Activated B cell treated with CpG ODN at 0.5 μM for 24 hours (primary cell): Measurements from ENCODE around the gene SLC4A5. TPM values are rescaled to one million over a fixed set of nuclear protein-coding genes. Genes with fewer than 3 reads are reported as not detected.
A peak's percentile ranks its signal among the peaks of the same experiment; 100 is the strongest.

Experiments
- ATAC-seq: fragments of 200-7000 bp; cut with Tn5 transposase; one replicate; pipeline ENCODE4 v1.10.0; 2021; ENCODE audit warnings: low read depth, mild to moderate bottlenecking, moderate library complexity
- CTCF ChIA-PET: fragments of 350-600 bp; sonication (Branson Sonifier 250); formaldehyde crosslinking; loops from one replicate; lab custom pipeline; 2021; ENCODE audit warnings: antibody characterized with exemption; lab: Charles Lee
- POLR2A ChIA-PET: fragments of 350-600 bp; sonication (Branson Sonifier 250); formaldehyde crosslinking; loops from one replicate; lab custom pipeline; 2021; ENCODE audit warnings: antibody characterized with exemption; lab: Charles Lee
- DNase-seq: peaks from one replicate; pipeline ENCODE4 v3.0.0; 2022
- H3K27ac Mint-ChIP-seq: one replicate; pipeline ENCODE4 v1.8.0; 2020; ENCODE audit warnings: mixed read lengths
- H3K27me3 Mint-ChIP-seq: one replicate; pipeline ENCODE4 v1.8.0; 2021; ENCODE audit warnings: mixed read lengths
- H3K36me3 Mint-ChIP-seq: one replicate; pipeline ENCODE4 v1.8.0; 2021; ENCODE audit warnings: low read depth, mixed read lengths
- H3K4me1 Mint-ChIP-seq: one replicate; pipeline ENCODE4 v1.8.0; 2021; ENCODE audit warnings: mixed read lengths
- H3K4me3 Mint-ChIP-seq: one replicate; pipeline ENCODE4 v1.8.0; 2020; ENCODE audit warnings: mild to moderate bottlenecking, mixed read lengths
- H3K9me3 Mint-ChIP-seq: one replicate; pipeline ENCODE4 v1.8.0; 2020; ENCODE audit warnings: mixed read lengths
- intact Hi-C: fragments of 100-400 bp; cut with micrococcal nuclease; formaldehyde crosslinking; loops from one replicate; pipeline ENCODE4 v1.15.1; 2024
- total RNA-seq: library from RNA; stranded (reverse); gene quantifications from 2 replicates; pipeline ENCODE4 v1.2.3, GENCODE V29; 2022
- TF ChIP-seq, protein P1 (sequence below): fragments of 200-600 bp; IDR thresholded peaks from one replicate; pipeline ENCODE4 v1.8.0; 2022; ENCODE audit warnings: antibody characterized with exemption, mild to moderate bottlenecking

Gene SLC4A5
- total RNA-seq, 1 donor from 2014 or later, result 5.9 TPM

- TF ChIP-seq, protein P1, sequence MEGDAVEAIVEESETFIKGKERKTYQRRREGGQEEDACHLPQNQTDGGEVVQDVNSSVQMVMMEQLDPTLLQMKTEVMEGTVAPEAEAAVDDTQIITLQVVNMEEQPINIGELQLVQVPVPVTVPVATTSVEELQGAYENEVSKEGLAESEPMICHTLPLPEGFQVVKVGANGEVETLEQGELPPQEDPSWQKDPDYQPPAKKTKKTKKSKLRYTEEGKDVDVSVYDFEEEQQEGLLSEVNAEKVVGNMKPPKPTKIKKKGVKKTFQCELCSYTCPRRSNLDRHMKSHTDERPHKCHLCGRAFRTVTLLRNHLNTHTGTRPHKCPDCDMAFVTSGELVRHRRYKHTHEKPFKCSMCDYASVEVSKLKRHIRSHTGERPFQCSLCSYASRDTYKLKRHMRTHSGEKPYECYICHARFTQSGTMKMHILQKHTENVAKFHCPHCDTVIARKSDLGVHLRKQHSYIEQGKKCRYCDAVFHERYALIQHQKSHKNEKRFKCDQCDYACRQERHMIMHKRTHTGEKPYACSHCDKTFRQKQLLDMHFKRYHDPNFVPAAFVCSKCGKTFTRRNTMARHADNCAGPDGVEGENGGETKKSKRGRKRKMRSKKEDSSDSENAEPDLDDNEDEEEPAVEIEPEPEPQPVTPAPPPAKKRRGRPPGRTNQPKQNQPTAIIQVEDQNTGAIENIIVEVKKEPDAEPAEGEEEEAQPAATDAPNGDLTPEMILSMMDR, result peak; percentile 50
- no peaks in the 10 kb centered on the region for H3K27me3 Mint-ChIP-seq
- DNase-seq, result peak; percentile 87
- ATAC-seq, result peak; percentile 87
- POLR2A ChIA-PET, result interaction anchor here (0.6 to 16.6 kb wide), 22 partner anchors 8 to 637 kb away, joined by 3 to 723 read pairs (median 5); partner anchors contain the start of genes BOLA3, MOB1A, STAMBP and TPRKB
- peak within 1 kb of the TSS; percentile 100 for H3K27ac Mint-ChIP-seq
- H3K4me1 Mint-ChIP-seq, result peaks cover 34% of the 10 kb centered on the region
- intact Hi-C loops, result loop anchor here (1.0 to 5.0 kb wide), 9 partner anchors 13 to 334 kb away; partner anchors contain the start of genes BOLA3, C2orf81, DGUOK and MOB1A
- CTCF ChIA-PET, result interaction anchor here (0.6 to 4.7 kb wide), 12 partner anchors 12 to 375 kb away, joined by 3 to 45 read pairs (median 4); partner anchors contain the start of genes BOLA3, MOB1A and STAMBP
- H3K36me3 Mint-ChIP-seq, result peaks cover 36% of the 10 kb centered on the region
- peak within 1 kb of the TSS; percentile 99 for H3K4me3 Mint-ChIP-seq
- no peaks in the 10 kb centered on the region for H3K9me3 Mint-ChIP-seq
Observed at GRCh38 chr2:74198461-74199274, 144.5 kb downstream of the SLC4A5 start, which contains the start of gene MTHFD2. Gene MTHFD2, plus strand, starts transcription at chr2:74198615. Its CDS starts 27 bp downstream, at chr2:74198642.

DNA sequence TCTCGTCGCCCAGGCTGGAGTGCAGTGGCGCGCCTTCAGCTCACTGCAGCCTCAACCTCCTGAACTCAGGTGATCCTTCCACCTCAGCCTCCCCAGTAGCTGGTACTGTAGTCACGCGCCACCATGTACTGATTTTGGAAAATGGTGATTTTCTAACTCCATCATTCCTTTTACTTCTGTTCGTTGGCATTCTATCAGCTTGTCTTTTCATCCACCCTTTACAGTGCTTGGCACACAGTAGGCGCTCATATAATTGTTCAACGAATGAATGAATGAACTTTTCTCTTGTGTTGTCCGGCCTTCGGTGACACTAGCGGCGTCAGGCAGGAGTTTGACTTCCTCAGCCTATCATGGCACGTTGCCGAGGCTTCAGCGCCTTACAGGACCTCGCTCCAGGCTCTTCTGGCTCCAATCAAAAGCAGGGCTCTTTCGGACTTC lies 145.2 kb downstream of the SLC4A5 start:
- TF ChIP-seq, protein P1, result no peak
- CTCF ChIA-PET, result interaction anchor here (0.7 to 4.7 kb wide), 8 partner anchors 12 to 374 kb away, joined by 3 to 45 read pairs (median 4); partner anchors contain the start of genes BOLA3, MOB1A and STAMBP
- Mint-ChIP-seq H3K36me3 (peaks cover 32% of the 10 kb centered on the region), H3K27ac (peak overlapping the region; percentile 100), H3K27me3 (no peaks in the 10 kb centered on the region), H3K4me3 (peak overlapping the region; percentile 99), H3K9me3 (no peaks in the 10 kb centered on the region), H3K4me1 (peaks cover 34% of the 10 kb centered on the region)
- intact Hi-C loops, result loop anchor here (1.0 to 5.0 kb wide), 6 partner anchors 13 to 334 kb away; partner anchors contain the start of genes C2orf81, PCGF1, TET3 and WDR54
- no peak for DNase-seq
- POLR2A ChIA-PET, result interaction anchor here (1.3 to 16.6 kb wide), 13 partner anchors 11 to 370 kb away, joined by 3 to 723 read pairs (median 7); partner anchors contain the start of genes BOLA3, MOB1A and STAMBP
- ATAC-seq, result no peak

DNA sequence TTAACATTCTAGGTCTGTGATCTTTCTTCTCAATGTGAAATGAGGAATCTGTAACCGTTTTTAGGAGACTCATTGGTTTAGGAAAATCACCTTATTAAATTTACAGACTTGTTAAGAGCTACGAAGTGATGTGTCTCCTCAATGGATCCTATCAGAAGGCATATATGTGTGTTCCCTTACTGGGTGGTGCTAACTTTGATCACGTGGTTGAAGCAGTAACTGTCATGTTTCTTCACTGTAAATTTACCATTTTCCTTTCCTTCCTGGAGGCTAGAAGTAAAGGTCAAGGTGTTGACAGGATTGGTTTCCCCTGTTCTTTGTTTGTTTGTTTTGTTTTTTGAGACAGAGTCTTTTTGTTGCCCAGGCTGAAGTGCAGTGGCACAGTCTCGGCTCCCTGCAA lies 146.2 kb downstream of the SLC4A5 start:
- intact Hi-C loops, result loop anchor here (5.0 kb wide), 3 partner anchors 215 to 335 kb away; partner anchors contain the start of genes C2orf81, TET3 and WDR54
- POLR2A ChIA-PET, result interaction anchor here (0.8 to 16.6 kb wide), 5 partner anchors 10 to 119 kb away, joined by 3 to 723 read pairs (median 28); partner anchors contain the start of gene MOB1A
- no peaks in the 10 kb centered on the region for H3K27me3 Mint-ChIP-seq

GRCh38 chr2:74194799-74195198 lies 148.4 kb downstream of the SLC4A5 start:
- ChIA-PET POLR2A (interaction anchor here (0.6 to 16.6 kb wide), 2 partner anchors 19 to 38 kb away, joined by 5 to 723 read pairs; partner anchors contain the start of gene MOB1A), CTCF (no interaction called here)
- no peaks in the 10 kb centered on the region for H3K27me3 Mint-ChIP-seq
- H3K4me1 Mint-ChIP-seq, result peaks cover 17% of the 10 kb centered on the region
- TF ChIP-seq, protein P1, result no peak
- intact Hi-C loops, result loop anchor here (5.0 kb wide), 3 partner anchors 212 to 338 kb away; partner anchors contain the start of genes C2orf81, TET3 and WDR54
- H3K9me3 Mint-ChIP-seq, result no peaks in the 10 kb centered on the region
- H3K4me3 Mint-ChIP-seq, result no peak overlapping the region
- H3K27ac Mint-ChIP-seq, result no peak overlapping the region
- ATAC-seq (no peak), DNase-seq (no peak)
- peaks cover 10% of the 10 kb centered on the region for H3K36me3 Mint-ChIP-seq

More for the DNA sequence above, 146.2 kb downstream of the SLC4A5 start:
- TF ChIP-seq, protein P1, result no peak
- Mint-ChIP-seq H3K4me3 (no peak overlapping the region), H3K4me1 (peaks cover 34% of the 10 kb centered on the region), H3K27ac (no peak overlapping the region), H3K36me3 (peaks cover 25% of the 10 kb centered on the region), H3K9me3 (no peaks in the 10 kb centered on the region)
- ATAC-seq, result no peak
- DNase-seq, result no peak
- CTCF ChIA-PET, result interaction anchor here (1.0 to 4.7 kb wide), 2 partner anchors 14 to 18 kb away, joined by 3 to 45 read pairs; partner anchors contain the start of gene MOB1A
